Activated CD4-positive, alpha-beta T cell treated with anti-CD3 and anti-CD28 coated beads for 1 hour (primary cell): ENCODE data around the gene PCSK9.
A peak's percentile ranks its signal among the peaks of the same experiment; 100 is the strongest.
"Not testable (repeated sequence)": the region's sequence is repeated elsewhere in the genome, so short reads cannot be mapped to it uniquely, and the experiment has no call there.

Source experiments
- DNase-seq: peaks from one replicate; pipeline ENCODE4 v3.0.0-alpha.2; 2020

Gene PCSK9

DNA sequence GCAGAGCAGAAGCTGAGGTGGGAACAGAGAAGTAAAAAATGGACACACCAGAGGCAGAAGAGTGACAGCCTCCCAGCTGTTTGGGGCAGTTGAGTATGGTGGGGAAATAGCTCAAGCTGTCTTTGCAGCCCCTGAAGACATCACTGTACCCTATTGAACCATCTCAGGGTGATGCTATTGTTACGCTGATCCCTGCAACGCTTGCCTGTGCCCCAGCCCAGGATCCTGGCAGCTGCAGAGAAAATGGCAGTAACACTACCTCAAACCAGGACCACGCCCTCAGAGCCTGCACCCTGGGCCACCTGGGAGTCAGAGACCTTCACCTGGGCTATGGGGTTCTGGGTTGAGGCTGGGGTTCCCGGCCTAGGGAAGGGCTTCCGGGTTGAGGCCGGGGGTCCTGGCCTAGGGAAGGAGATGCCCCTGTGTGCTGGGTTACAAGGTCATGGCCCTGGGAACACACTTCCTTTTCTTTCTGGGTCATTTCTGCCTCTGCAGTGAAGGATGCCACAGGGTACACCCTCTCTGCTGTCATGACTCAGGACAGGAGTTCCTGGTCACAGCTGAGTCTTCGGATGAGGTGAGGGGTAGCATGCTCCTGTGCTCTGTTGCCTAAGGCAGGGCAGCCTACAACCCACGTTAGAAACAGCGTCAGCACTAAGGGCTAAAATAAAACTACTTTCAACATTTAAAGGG lies 29.0 kb upstream of the PCSK9 start:
- no peak for DNase-seq

DNA sequence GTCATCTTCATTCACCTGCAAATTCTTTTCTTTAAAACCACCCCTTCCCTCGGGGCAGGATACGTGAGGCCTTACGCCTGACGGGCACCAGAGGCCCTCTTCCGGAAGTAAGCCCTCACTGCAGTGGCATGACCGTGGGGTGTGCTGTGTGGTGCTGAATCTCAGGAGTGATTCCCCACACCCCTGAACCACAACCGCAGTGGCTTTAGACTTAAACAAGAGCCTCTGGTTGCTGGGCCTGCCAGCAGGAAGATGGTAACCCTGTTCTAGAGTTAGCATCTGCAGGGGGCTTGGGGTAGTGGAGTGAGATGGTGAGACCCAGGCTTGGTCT lies 28.5 kb upstream of the PCSK9 start:
- no peak for DNase-seq

DNA sequence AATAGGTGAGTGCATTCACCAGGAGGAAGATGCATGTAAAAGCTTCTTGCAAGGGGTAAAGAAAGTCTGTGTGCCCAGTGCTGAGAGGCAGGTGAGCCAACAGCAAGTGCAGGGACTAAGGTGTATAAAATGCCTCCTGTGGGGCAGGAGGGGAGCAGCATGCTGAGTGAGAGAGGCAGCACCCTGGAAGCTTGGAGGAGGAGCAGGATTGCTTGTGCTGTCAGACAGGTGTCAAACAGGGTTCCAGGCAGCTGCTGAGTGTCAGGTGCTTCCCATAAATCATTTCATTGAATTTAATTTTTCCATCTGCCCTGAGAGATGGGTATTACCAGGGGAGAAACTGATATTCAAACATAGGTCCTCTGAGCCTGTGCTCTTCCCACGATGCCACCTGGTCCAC lies 26.7 kb upstream of the PCSK9 start:
- no peak for DNase-seq

DNA sequence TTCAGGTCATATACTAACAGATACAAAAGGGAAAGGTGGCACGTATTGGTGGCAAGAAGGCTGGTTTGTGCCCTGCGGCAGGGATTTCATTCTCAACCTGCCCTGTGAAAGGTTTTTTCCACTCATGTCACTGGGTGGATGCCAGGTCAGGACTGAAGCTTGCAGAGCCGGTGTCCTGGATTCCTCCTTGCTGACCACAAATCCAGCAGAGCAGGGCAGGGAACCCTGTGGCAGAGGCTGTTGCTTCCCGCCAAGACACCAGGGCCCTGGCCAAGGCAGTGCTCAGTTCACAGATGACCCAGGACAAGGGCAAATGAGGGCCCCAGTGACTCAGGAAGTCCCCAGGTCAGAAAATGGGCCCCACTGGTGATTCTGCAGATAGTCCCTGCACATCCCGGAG lies 24.2 kb upstream of the PCSK9 start:
- DNase-seq: no peak

DNA sequence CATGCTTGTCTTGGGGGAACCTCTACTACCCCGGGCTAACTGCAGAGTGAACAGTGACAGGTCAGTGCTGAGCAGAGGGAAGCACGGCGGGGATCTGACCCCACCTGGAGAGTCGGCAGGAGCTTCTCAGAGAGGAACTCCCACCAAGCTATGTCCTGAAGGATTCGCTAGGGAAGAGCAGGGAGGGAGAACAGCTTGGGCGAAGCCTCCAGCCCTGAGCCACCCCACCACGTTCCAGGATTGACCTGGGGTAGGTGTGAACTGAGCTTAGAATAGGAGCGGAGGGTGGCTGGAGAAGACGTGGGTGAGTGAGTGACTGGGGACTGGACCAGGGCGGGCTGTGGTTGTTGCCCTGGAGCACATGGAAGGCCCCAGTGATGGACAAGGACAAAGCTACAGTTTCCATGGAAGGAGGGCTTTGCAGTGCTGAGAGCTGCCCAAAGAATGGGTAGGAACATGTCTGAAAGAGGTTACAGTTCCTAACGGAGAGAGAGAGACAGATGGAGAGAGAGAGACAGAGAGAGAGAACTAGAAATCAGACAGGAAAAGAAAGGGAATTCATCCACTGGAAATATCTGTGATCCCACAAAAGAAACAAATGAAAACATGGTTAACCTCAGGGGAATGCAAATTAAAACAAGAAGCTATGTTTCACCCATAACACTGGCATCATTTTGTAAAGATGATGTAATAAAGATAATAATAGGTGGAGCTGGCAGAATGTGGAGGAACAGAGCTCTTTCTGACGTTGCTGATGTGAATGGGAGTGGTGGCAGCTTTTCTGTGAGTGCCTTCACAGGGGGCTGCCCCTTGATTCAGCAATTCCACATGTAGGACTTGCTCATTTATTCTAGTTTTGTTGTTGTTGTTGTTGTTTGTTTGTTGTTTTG lies 23.4 kb upstream of the PCSK9 start:
- no peak for DNase-seq

DNA sequence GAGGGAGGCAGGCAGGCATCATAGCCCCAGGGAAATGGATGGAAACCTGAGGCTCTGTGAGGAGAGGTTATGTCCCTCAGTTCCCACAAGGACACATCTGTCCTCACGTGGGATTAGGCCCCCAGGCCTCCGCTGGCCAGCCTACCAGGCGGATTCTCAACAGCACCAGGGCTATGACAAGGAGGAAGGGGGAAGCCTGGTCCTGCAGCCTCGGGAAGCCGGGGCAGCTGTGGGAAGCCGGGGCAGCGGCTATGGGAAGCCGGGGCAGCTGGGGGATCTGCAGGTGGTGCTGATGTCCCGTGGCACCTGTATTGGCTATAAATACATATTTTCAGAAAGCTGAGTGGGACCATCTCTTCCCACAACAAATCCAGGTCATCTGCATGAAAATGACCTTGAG lies 21.0 kb upstream of the PCSK9 start:
- no peak for DNase-seq

DNA sequence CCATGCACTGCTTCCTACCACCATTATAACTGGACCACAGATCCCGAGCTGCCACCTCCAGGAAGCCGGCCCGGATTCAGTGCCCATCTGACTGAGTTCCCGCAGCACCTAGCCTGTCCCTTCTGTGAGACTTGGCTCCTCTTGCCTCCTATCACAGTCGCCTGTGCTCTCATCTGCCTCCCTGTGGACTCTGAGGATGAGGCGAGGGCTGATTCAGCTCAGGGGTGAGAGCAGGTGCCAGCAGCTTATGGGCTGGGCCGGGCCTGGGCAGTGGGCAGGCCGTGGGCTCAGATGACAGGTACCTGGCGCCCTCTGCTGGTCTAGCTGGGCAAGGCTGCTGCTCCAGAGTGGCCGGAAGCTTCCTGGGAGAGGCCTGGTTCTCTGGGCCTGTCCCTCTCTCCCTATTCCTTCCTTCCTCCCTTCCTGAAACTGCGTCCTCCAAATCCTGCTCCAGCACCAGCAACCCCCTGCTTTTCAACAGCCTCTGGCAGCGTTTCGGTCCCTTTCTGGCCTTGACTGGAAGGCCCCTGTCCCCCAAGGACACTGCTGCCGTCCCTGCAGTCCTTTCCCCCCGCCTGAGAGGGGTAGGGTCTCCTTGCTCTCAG lies 17.3 kb upstream of the PCSK9 start:
- peak; percentile 25 for DNase-seq

DNA sequence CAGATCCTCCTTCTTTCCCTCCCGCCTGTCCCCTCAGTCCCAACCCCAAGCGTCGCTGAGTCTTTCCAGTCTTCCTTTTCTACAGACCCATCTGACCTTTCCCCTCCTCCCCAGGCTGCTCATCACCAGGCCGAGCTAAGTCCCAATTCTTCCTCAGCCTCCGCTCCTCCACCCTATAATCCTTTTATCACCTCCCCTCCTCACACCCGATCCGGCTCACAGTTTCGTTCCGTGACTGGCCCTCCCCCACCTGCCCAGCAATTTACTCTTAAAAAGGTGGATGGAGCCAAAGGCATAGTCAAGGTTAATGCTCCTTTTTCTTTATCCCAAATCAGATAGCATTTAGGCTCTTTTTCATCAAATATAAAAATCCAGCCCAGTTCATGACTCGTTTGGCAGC lies 15.2 kb upstream of the PCSK9 start:
- DNase-seq: not testable (repeated sequence)

DNA sequence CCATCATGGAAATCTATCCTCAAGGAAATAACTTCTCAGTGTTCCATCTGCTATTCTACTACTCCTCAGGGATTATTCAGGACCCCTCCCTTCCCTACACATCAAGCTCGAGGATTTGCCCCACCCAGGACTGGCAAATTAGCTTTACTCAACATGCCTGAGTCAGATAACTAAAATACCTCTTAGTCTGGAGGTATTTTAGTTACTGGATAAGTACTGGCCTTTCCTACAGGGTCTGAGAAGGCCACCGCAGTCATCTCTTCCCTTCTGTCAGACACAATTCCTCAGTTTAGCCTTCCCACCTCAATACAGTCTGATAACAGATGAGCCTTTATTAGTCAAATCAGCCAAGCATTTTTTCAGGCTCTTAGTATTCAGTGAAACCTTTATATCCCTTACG lies 12.7 kb upstream of the PCSK9 start:
- not testable (repeated sequence) for DNase-seq

DNA sequence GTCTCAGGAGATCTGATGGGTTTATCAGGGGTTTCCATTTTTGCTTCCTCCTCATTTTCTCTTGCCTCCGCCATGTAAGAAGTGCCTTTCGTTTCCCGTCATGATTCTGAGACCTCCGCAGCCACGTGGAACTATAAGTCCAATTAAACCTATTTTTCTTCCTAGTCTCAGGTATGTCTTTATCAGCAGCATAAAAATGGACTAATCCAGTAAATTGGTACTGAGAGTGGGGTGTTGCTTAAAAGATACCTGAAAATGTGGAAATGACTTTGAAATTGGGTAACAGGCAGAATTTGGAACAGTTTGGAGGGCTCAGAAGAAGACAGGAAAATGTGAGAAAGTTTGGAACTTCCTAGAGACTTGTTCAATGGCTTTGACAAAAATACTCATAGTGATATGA lies 8.2 kb upstream of the PCSK9 start:
- not testable (repeated sequence) for DNase-seq

DNA sequence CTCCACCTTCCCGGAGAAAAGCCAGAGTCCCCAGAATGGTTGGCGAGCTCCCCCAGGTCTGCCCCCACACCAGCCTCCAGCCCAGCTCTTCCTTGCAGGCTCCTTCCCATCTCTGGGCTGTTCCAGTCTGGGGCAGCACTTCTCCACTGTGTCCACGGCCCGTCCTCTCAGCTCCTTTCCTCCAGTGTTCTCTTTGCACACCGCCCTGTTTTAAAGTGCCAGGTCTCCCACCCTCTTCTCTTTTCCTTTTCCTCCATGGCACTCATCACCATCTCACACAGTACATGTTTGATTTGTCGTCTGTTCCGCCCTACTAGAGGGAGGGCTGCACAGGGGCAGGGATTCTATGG lies 6.1 kb upstream of the PCSK9 start:
- DNase-seq: no peak

DNA sequence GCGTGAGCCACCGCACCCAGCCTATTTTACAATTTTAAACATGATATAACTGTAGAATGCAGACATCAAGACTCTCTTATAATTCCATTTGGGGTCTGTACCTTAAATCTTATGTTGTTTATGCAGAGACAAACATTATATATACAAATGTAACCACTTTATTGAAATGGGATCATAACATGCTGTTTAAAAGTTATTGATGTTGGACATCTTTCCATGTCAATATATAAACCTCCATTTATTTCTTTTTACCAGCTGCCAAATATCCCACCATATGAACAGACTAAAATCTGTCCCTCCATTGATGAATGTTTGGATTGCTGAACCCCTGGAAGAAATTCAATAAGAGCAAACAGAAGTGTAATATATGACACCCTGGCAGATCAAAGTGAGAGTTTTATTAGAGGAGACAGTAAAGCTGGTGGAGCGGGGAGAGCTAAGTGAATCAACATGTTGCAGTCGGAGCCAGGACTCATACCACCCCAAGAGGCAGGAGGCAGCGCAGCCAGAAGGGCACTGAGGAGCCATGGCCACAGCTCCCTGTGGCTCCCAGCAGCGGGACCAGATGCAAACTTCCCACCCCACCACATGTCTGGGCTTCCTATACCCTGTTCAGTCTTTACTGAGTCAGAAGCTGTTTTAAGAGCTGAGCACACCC lies 4.7 kb upstream of the PCSK9 start:
- DNase-seq: no peak

DNA sequence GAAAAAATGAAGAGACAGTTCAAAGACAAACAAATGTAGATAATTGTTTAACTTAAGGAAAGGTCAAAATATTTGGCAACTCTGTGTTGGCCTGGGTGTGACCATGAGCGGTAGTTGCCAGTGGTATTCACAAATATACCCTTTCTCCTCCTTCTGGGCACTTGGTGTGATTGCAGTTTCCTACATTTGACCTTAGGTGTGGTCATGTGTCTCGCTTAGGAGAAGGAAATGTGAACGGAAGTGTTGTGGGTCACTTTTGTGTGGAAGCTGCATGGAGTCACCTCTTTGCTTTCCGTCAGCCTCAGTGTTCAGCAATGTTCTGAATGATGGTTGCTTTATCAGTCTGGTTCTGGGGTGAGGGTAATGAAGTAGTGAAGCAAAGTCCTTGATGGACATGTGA lies 3.4 kb upstream of the PCSK9 start:
- DNase-seq: no peak

DNA sequence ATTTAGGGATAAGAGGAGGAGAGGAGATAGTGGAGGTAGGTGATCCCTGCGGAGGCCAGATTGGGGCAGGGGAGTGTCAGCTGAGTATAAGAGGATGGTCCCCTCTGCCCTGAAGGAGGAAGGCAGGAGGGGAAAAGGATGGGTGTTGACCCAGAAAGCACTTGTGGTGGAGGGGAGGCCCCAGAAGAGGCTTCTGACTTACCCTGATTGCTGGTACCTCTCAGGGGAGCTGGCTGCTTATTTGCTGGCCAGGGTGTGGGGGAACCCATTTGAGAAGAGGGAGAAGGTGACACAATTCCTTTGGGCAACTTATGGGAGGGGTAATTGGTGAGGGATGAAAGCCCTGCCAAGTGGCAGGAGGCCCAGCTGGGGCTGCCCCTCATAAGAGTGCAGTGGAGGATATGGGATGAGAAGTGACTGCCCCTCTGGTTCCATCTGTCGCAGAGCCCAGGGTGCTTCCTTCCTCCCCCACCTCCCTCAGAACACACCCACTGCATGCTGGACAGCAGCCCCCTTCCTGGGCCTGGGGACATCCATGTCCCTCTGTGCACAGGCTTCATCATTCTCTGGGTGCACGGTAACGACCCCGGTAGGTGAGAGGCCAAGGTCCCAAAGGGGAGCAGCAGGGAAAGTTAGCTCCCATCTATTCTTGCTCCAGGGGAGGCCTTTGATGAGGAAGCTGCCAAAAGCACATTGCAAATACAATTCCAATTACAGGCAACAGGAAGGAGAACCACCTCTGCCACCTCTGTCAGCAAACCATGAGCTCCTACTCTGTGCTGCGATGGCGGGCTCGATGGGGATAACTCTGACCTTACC lies 1.4 kb upstream of the PCSK9 start:
- no peak for DNase-seq

DNA sequence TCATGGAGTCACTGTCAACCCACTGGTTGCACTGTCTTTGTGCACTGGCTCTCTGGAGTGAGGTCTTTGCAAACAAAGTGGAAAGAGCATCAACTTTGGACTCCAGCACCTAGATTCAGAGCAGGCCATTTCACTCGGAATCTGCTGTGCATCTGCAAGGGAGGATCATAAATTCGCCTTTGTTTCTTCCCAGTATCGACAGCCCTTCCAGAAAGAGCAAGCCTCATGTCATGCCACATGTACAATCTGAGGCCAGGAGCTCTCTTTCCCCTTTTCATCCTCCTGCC lies 853 bp upstream of the PCSK9 start:
- DNase-seq: no peak

DNA sequence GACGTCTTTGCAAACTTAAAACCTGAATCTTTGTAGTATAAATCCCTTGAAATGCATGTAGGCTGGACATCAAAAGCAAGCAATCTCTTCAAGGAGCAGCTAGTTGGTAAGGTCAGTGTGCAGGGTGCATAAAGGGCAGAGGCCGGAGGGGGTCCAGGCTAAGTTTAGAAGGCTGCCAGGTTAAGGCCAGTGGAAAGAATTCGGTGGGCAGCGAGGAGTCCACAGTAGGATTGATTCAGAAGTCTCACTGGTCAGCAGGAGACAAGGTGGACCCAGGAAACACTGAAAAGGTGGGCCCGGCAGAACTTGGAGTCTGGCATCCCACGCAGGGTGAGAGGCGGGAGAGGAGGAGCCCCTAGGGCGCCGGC lies 390 bp upstream of the PCSK9 start:
- no peak for DNase-seq

DNA sequence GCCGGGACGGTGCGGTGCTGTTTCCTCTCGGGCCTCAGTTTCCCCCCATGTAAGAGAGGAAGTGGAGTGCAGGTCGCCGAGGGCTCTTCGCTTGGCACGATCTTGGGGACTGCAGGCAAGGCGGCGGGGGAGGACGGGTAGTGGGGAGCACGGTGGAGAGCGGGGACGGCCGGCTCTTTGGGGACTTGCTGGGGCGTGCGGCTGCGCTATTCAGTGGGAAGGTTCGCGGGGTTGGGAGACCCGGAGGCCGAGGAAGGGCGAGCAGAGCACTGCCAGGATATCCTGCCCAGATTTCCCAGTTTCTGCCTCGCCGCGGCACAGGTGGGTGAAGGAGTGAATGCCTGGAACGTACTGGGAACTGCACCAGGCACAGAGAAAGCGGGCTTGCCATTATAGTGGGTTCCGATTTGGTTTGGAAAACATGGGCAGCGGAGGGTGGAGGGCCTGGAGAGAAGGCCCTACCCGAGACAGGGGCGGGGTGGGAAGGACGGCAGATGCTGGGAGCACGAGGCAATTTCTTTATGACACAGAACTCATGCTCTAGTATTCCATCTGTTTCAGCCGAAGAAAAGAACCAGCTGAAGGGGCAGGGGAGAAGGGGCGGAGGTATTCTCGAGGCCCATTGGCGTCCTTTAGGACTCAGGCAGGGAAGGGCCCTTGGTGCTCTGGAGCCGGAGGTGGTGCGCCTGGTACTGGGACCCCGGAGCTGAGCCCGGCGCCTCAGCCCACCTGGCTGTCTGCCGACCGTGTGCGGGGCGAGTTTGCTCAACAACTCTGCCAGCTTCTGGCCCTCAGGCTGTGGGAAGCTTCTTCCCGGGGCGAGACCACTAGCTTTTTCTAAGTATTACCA lies 960 bp downstream of the PCSK9 start:
- DNase-seq: no peak

DNA sequence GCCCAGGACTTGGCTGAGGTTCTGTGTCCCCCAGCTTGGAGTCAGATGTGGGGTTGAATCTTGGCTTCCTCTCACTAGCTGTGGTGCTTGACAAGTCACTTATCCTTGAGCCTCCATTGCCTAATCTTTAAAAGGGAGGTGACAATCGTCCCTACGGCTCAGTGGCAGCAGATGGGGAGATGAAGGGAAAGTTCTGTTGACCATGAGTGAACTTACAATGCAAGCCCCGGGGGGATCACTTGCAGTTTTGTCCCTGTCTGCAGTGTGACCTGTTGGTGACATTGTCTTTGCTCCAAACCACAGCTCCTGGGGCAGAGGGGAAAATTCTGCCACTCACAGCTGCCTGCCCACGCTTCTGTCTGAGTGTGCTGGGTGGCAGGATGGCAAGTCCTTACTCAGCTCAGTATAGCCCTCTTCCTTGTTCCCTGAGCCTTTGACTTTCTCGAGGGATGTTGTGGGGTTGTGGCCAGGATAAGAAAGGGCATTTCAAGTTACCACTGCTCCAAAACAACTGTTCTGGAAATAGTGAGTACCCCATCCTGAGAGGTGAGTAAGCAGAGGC lies 1.7 kb downstream of the PCSK9 start:
- no peak for DNase-seq

DNA sequence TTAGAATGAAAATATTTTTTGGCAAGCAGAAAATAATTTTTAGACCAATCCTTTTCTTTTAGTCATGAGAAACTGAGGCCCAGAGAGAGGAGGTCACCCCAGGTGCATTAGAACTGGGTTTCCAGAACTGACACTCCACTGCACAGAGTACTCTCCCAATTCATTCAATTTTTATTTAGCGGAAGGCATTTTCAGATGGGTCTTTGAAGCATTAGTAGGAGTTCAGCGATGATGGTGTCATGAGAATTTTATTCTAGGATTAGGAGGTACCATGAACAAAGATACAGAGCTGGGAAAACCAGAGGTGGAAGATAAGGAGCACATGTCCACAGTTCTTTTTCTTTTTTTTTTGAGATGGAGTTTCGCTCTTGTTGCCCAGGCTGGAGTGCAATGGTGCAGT lies 2.3 kb downstream of the PCSK9 start:
- no peak for DNase-seq

DNA sequence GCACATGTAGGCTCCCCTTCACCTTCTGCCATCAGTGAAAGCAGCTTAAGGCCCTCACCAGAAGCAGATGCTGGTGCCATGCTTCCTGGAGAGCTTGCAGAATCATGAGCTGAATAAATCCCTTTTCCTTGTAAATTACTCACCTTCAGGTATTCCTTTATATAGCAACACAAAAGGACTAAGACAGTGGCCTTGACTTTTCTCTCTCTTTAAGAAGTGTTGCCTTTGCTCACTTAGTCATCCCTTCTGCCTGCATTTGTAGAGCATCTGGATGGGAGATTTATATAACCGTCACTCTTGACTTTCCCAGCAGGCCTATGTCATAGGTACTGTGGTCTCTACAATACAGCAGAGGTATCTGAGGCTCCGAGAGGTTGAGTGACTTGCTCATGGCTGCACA lies 3.7 kb downstream of the PCSK9 start:
- no peak for DNase-seq

DNA sequence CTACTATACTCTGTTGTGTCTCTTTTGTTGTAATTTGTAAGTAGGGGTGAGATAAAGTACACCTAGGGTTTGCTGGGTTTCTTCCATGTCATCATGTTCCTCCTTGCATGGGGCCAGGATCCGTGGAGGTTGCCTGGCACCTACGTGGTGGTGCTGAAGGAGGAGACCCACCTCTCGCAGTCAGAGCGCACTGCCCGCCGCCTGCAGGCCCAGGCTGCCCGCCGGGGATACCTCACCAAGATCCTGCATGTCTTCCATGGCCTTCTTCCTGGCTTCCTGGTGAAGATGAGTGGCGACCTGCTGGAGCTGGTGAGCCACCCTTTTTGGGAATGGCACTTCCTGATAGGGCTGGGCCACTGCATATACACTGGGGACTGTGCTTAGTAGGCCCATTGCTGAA lies 4.4 kb downstream of the PCSK9 start:
- no peak for DNase-seq
